GM12878 (cell line): ENCODE data around the gene SBF1. TPM values are rescaled to one million over a fixed set of nuclear protein-coding genes. Genes with fewer than 3 reads are reported as not detected.

Experiments used
- ATAC-seq: fragments of 200-7000 bp; cut with Tn5 transposase; 3 replicates; pipeline ENCODE4 v1.9.1; 2020; ENCODE audit warnings: mild to moderate bottlenecking, moderate library complexity
- BruUV-seq: library from RNA; stranded (reverse); fragments of 400-500 nt; replicated peaks from 2 replicates; lab custom pipeline; 2021; lab: Mats Ljungman, UMichigan
- CTCF ChIA-PET: fragments of 300-600 bp; sonication (Branson Sonifier 250); formaldehyde crosslinking; extraction: SDS; loops from one replicate; lab custom pipeline; 2021; ENCODE audit warnings: inconsistent platforms; lab: Yijun Ruan, JAX
- POLR2A ChIA-PET: fragments of 350-600 bp; formaldehyde crosslinking; extraction: SDS; loops from one replicate; lab custom pipeline; 2021; ENCODE audit warnings: inconsistent platforms; lab: Charles Lee
- RAD21 ChIA-PET: fragments of 300-600 bp; sonication (Branson Sonifier 250); formaldehyde crosslinking; loops from one replicate; lab custom pipeline; 2023; ENCODE audit warnings: antibody characterized with exemption; ENCODE audit not compliant: unreplicated experiment; lab: Charles Lee
- SMC1A ChIA-PET: fragments of 300-600 bp; sonication (Branson Sonifier 250); formaldehyde crosslinking; loops from one replicate; lab custom pipeline; 2023; ENCODE audit not compliant: unreplicated experiment, uncharacterized antibody; lab: Charles Lee
- DNase-seq: peaks from one replicate; pipeline ENCODE4 v3.0.0-alpha.2; 2011; ENCODE audit warnings: low read depth, low spot score
- FAIRE-seq: peaks from 3 replicates; lab custom pipeline; 2011; peaks lifted over from hg19 to GRCh38; lab: Jason Lieb, UNC
- H2AFZ ChIP-seq: 2 replicates; pipeline ENCODE4 v1.6.0; 2011; ENCODE audit warnings: low read depth, low read length, control low read depth; ENCODE audit not compliant: control insufficient read depth
- H3K27ac ChIP-seq: 2 replicates; pipeline ENCODE4 v1.5.1; 2011; ENCODE audit warnings: control low read depth; ENCODE audit not compliant: control insufficient read depth, insufficient read depth
- H3K27me3 ChIP-seq, 2 experiments: replicated peaks in 1 of 2; 2 replicates each; pipeline versions ENCODE4 v1.6.0 to v1.6.1; 2011; ENCODE audit warnings: low read length in 1 of 2; ENCODE audit not compliant: control insufficient read depth in 2 of 2, insufficient read depth in 2 of 2
- H3K36me3 ChIP-seq, 2 experiments: 2 replicates each; pipeline ENCODE4 v1.5.1; 2011; ENCODE audit warnings: low read length in 1 of 2; ENCODE audit not compliant: control insufficient read depth in 2 of 2, insufficient read depth in 2 of 2
- H3K4me1 ChIP-seq: 2 replicates; pipeline ENCODE4 v1.6.1; 2011; ENCODE audit warnings: mild to moderate bottlenecking, low read length, moderate library complexity, mixed read lengths; ENCODE audit not compliant: control insufficient read depth, insufficient read depth
- H3K4me2 ChIP-seq: 2 replicates; pipeline ENCODE4 v1.6.0; 2011; ENCODE audit warnings: control low read depth; ENCODE audit not compliant: control insufficient read depth, insufficient read depth
- H3K4me3 ChIP-seq: fragments of 200-600 bp; sonication (generic); 2 replicates; pipeline ENCODE4 v1.5.1; 2016
- H3K79me2 ChIP-seq: 2 replicates; pipeline ENCODE4 v1.6.0; 2011; ENCODE audit warnings: low read length; ENCODE audit not compliant: control insufficient read depth, insufficient read depth
- H3K9ac ChIP-seq: 2 replicates; pipeline ENCODE4 v1.8.0; 2011; ENCODE audit warnings: low read length, control low read depth, mixed read lengths; ENCODE audit not compliant: control insufficient read depth, insufficient read depth
- H3K9me3 ChIP-seq: replicated peaks from 3 replicates; pipeline ENCODE4 v1.5.1; 2011; ENCODE audit warnings: mild to moderate bottlenecking, low read length; ENCODE audit not compliant: control insufficient read depth, insufficient read depth
- H4K20me1 ChIP-seq: 2 replicates; pipeline ENCODE4 v1.6.0; 2011; ENCODE audit not compliant: control insufficient read depth, insufficient read depth
- HDAC2 ChIP-seq: fragments of 200-600 bp; sonication (generic); IDR thresholded peaks from 2 replicates; pipeline ENCODE4 v1.6.1; 2017
- IKZF1 ChIP-seq: fragments of 450-650 bp; conservative IDR thresholded peaks from 2 replicates; pipeline ENCODE4 v1.6.1; 2017; ENCODE audit warnings: antibody characterized with exemption, mild to moderate bottlenecking
- SPI1 ChIP-seq: IDR thresholded peaks from 2 replicates; pipeline ENCODE4 v1.6.1; 2011; ENCODE audit warnings: low read depth, mild to moderate bottlenecking, low read length, moderate library complexity, borderline replicate concordance; ENCODE audit not compliant: insufficient read depth
- STAT3 ChIP-seq: IDR thresholded peaks from 2 replicates; pipeline ENCODE4 v1.6.1; 2011; ENCODE audit warnings: low read depth, low read length, improper control_type of control experiment
- WGBS: methylation state at CpG from one replicate; pipeline ENCODE4 v1.1.6; 2016; ENCODE audit warnings: low lambda C conversion rate; ENCODE audit not compliant: insufficient replicate concordance, insufficient coverage; ENCODE audit errors: missing lambda C conversion rate; 5-methylcytosine and 5-hydroxymethylcytosine counted together
- in situ Hi-C: fragments of 300-500 bp; cut with MboI; formaldehyde crosslinking; loops from 9 replicates; pipeline ENCODE4 v1.14.3; 2018; ENCODE audit warnings: mixed read lengths
- intact Hi-C: fragments of 100-400 bp; cut with micrococcal nuclease; formaldehyde crosslinking; loops from one replicate; pipeline ENCODE4 v1.14.2; 2022; ENCODE audit not compliant: unreplicated experiment
- polyA plus RNA-seq, 11 experiments: library from polyadenylated mRNA; depleted of rRNA in 4 of 11; unstranded in 6 of 11; stranded (reverse) in 5 of 11; fragments of >200 nt; fragmentation: Nextera tagmentation in 4 of 11; fragmentation: Illumina TruSeq in 1 of 11; extraction: Ambion mirVana in 4 of 11; extraction: Trizol in 1 of 11; gene quantifications; 1 replicate in 1 of 11; 2 replicates in 10 of 11; pipeline versions ENCODE4 v1.2.1 to v1.2.3, GENCODE V29; 2011 to 2016; ENCODE audit warnings: inconsistent platforms in 2 of 11, missing spikeins in 2 of 11, low read depth in 1 of 11
- total RNA-seq, 4 experiments: library from RNA; depleted of rRNA in 3 of 4; stranded (reverse); fragments of >200 nt in 3 of 4; fragmentation: Illumina TruSeq in 1 of 4; extraction: Trizol in 1 of 4; gene quantifications; 2 replicates each; pipeline versions ENCODE4 v1.2.1 to v1.2.3, GENCODE V29; 2013 to 2021
- TF ChIP-seq, protein P1 (sequence below): fragments of 450-650 bp; IDR thresholded peaks from 2 replicates; pipeline ENCODE4 v1.6.1; 2018; ENCODE audit warnings: mild to moderate bottlenecking, low read depth, moderate library complexity; ENCODE audit not compliant: partially characterized antibody

The SBF1 gene
- total and polyA plus RNA-seq, 10 of the 15 experiments (the other 5 are each of a cell fraction or from before 2014, with no cell fraction given), result 0.23 to 95.0 (median 17.8) TPM

DNA sequence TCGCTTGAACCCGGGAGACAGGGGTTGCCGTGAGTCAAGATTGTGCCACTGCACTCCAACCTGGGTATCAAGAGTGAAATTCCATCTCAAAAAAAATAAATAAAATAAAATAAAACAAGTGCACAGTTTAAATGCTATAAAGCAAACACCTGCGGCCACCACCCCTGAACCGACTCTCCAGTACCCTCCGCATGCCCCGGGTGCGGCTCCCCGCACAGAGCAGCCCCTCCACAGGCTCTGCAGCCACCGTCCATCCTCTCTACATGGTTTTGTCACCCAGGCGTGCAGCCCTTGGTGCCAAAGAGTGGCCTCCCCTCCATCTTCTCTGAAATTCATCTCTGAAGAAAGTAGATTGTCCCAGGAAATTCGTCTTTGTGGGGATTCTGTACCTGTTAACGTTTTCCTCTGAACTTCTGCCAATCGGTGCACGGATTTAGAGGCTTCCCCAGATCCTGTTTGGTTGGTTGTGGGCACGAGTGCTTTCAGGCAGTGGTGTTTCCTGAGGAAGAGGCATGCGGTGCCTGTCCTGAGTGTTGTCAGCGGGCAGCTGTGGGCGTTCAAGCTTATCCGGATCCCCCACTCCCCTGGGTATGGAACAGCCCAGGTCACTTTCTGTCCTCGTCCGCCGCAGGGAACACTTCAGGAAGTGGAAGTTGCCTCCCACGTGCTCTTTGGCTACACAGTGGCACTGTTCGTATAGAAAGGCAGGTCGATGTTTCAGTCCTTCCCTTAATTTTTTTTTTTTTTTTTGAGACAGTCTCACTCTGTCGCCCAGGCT is 15.9 kb upstream of the SBF1 start:
- DNase-seq (no peak), FAIRE-seq (no peak), ATAC-seq (peak; percentile 38)
- intact Hi-C loops, result no loop called here
- H3K4me3 ChIP-seq, result no peak overlapping the region
- peak overlapping the region; percentile 4; the same call in 1 of the 2 replicates for H3K4me2 ChIP-seq
- no peaks in the 10 kb centered on the region for H3K36me3 ChIP-seq
- no peak overlapping the region for H3K27ac ChIP-seq
- no peaks in the 10 kb centered on the region for H3K9me3 ChIP-seq
- SMC1A ChIA-PET, result no interaction called here
- POLR2A ChIA-PET, result interaction anchor here (0.7 kb wide), 1 partner anchor 27 kb away, joined by 3 read pairs; no protein-coding TSS in a partner anchor
- CTCF ChIA-PET, result interaction anchor here (0.8 kb wide), 1 partner anchor 72 kb away, joined by 3 read pairs; the partner anchor contains the start of gene SYCE3
- TF ChIP-seq SPI1 (0 out of 2 replicates have a peak, but pooled peaks have one; percentile 11), HDAC2 (no peak), IKZF1 (peak; percentile 54; the same call in 1 of the 2 replicates), STAT3 (no peak)
- TF ChIP-seq, protein P1, sequence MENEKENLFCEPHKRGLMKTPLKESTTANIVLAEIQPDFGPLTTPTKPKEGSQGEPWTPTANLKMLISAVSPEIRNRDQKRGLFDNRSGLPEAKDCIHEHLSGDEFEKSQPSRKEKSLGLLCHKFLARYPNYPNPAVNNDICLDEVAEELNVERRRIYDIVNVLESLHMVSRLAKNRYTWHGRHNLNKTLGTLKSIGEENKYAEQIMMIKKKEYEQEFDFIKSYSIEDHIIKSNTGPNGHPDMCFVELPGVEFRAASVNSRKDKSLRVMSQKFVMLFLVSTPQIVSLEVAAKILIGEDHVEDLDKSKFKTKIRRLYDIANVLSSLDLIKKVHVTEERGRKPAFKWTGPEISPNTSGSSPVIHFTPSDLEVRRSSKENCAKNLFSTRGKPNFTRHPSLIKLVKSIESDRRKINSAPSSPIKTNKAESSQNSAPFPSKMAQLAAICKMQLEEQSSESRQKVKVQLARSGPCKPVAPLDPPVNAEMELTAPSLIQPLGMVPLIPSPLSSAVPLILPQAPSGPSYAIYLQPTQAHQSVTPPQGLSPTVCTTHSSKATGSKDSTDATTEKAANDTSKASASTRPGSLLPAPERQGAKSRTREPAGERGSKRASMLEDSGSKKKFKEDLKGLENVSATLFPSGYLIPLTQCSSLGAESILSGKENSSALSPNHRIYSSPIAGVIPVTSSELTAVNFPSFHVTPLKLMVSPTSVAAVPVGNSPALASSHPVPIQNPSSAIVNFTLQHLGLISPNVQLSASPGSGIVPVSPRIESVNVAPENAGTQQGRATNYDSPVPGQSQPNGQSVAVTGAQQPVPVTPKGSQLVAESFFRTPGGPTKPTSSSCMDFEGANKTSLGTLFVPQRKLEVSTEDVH, result no peak
- H3K79me2 ChIP-seq, result no peaks in the 10 kb centered on the region
- in situ Hi-C loops, result loop anchor here (10.0 kb wide), 1 partner anchor 236 kb away; the partner anchor contains the start of gene HDAC10
- H2AFZ ChIP-seq, result peak overlapping the region; percentile 33; the same call in 1 of the 2 replicates
- H3K4me1 ChIP-seq, result peaks cover 5% of the 10 kb centered on the region
- no peaks in the 10 kb centered on the region for H3K27me3 ChIP-seq
- H3K9ac ChIP-seq, result no peak overlapping the region
- no TSS peak for BruUV-seq
- no peaks in the 10 kb centered on the region for H4K20me1 ChIP-seq
- RAD21 ChIA-PET, result interaction anchor here (0.6 kb wide), 1 partner anchor 166 kb away, joined by 3 read pairs; no protein-coding TSS in a partner anchor
- WGBS, result 29% methylated on average over 26 of the region's 27 CpGs
